Stimulated activated CD4-positive, alpha-beta T cell treated with anti-CD3 and anti-CD28 coated beads, TNF-alpha, amount 100 ng/mL, for 1 hour (primary cell): Measurements from ENCODE around the gene DELE1.

Experiments used
- DNase-seq, 3 donors: peaks; one replicate each; pipeline ENCODE4 v3.0.0-alpha.2; 2020; ENCODE audit warnings: low read depth in 3 of 3, low spot score in 1 of 3

DELE1 gene

DNA sequence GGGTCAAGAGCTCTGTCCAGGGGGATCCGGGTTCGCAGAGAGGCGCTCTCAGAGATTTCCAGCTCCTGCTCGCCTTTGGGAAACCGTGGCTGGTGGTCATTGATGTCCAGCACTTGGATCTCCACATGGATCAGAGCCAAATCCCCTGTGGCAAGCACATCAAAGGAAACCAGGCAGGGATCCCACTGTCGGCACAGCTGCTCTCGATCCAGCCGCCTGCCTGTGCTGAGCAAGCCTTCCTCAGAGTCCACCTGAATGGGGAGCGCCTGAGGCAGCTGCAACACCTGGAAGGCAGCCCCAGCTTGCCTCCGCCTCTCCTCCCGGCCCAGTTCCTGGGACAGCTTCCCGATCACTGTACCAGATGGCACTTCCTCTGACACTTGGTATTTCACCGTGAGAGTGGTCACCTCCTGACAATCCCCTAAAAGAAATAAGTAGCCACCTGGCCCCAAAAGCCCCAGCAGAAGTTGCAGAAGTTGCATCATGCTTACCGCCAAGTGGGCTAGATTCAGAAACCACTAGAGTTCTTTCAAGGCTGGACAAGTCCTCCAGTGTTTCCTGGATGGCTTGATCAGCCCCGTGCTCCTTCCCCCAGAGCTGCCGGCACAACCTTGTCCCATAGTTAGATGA, 33.8 kb downstream of the DELE1 start:
- no peak for DNase-seq

DNA sequence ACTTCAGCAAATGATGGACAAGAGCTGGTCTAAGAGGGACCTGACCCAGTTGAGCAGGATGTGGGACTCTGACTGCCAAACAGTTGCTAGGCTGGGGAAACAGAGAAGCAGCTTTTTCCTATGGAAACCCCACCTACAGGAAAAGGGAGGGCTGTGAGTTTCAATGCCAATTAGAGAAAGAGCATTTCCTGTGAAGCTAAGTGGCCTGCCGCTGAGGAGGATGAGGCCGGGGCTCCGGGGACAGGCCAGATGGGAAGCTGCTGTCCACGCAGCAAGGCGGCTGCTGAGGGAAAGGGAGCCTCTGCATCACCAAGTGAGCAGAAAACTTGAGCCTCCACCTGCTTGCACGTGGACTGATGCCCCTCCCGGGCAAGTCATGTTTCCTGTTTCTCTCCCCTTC, 34.4 kb downstream of the DELE1 start, which contains the start of gene PCDH12:
Gene PCDH12, minus strand, starts transcription at position 90 of the 400 bp plus-strand sequence. CDS start 351 bp downstream, outside the sequence.
- no peak for DNase-seq

DNA sequence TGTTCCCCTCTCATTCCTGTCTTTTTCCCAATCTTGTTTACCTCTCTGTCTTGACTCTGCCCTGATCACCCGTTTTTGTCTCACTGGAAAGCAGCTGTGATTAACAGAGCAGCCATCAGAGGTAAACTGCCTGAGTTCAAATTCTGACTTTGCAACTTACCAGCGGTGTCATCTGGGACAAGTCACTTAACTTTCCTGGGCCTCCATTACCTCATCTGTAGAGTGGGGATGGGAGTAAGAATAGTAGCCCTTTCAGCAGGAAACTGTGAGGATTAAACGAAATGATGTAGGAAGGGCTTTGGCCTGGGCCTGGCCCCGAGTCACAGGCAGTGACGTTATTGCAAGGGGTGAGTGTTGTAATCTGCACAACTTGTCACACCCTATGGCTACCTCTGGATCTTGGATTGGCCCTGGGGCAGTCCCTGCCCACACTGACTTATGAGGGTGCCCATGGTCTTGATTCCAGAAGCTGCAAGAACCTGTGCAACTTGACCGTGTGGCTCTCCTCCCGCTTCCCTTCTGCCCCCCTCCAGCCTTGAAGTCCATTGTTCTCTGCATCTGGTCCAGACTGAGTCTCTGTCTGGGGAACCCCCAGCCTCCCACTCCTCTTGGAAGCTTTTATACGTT, 35.0 kb downstream of the DELE1 start:
- no peak for DNase-seq

DNA sequence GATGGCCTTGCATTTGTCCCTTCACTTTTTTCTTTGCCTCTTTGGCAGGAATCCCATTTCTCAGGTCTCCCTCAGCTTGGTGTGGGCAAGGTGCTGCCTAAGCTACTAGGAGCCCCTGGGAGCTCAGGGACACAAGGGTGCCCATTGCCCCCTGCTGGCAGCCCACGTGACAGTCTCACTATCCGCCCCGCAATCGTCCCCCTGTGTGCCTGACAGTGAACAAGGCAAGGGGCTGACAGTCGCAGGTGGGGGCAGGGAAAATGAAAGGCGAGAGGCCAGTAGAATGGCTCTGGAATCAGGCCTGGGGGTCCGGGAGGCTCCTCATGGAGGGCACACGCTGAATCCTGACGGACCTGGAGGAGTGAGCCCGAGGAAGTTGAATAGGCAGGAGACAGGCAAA, 36.3 kb downstream of the DELE1 start:
- no peak for DNase-seq

DNA sequence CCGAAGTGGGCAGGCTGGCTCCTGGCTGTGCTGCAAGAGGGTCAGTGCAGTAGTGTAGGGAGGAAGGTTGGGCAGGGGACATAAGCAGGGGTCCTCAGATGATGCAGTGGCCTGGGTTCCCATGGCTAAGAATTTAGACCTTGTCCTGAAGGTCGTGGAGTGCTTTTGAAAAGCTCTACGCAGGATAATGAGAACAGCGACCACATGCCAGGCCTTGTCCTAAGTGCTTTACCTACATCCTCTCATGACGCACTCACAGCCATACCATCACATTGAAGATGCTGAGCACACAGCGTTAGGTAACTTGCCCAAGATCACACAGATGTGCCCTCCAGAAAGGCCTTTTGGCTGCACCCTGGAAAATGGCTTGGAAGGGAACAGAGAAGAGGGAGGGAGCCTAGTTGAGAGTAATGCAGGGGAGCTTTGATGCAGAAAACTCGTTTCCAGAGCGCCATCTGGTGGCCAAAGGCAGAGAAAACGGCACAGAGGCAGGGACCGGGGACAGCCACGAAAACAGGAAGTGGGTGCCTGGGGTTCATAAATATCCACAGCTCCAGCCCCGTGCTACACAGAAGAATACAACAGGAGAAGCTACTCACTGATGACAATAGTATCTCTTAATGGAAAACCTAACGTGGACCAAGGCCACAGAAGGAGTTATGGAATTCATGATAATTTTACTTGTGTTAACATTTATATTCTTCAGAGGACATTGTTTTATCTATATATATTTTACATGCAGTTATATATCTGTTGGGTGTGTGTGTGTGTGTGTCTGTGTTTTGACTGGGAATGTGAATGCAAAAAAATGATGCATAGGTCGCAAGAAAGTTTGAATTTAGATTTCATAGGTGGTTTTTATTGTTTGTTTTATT, 37.0 kb downstream of the DELE1 start:
- peak; percentile 72 to 84 (median 81) for DNase-seq

DNA sequence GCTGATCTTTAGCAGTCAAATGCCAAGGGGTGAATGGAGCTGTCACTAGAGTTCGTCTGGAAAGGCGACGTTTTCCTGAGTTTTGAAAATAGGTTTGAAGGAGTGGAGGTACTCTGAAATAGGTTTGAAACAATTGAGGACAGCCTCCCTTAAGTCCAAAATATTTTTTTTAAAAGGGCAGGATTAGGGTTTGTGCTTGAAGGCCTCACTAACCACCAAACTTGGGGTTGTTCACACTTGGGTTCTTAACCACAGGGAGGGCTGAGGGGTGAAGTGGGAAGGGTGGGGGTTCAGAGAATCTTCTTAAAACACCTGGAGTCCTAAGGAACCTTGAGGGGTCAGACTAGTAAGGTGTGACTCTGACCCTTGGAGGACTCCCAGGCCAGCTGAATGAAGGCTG, 37.8 kb downstream of the DELE1 start:
- DNase-seq = no peak

DNA sequence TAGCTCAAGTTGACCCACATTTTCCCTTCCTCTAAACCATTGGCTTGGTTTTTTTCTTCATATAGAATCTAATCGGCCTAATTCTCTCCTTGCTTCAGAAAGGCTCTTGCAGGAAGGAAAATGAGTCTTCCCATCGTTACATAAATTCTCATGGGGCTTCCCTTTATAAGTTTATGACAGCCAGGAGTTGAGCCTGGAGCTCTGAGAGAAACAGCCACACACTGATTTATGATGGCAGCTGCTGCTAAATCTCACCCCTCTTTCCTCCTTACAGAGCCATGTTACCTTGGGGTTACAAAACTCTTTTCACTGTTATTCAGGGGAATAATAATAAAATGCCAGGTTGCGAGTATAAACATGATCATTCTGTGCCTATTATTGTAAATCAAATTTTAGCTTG, 40.0 kb downstream of the DELE1 start:
- DNase-seq = no peak

DNA sequence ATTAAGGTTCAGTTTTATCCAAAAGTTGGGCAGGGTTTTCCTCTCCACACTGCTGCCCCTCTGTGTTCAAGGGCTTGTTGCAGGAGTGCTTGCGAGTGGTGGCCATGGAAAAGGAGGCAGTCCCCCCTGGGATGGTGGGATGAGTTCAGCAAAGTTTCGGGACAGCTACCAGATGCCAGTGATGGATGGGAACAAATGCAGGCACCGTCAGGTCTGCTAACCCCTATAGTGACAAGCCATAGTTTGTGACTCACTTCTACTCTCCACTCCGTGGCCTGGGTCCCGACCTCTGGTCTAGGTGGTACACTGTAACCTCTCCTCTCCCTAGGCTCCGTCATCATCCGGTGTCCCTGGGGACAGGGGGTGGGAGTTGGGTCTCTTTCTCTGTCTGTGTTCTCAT, 41.4 kb downstream of the DELE1 start:
- DNase-seq = no peak

DNA sequence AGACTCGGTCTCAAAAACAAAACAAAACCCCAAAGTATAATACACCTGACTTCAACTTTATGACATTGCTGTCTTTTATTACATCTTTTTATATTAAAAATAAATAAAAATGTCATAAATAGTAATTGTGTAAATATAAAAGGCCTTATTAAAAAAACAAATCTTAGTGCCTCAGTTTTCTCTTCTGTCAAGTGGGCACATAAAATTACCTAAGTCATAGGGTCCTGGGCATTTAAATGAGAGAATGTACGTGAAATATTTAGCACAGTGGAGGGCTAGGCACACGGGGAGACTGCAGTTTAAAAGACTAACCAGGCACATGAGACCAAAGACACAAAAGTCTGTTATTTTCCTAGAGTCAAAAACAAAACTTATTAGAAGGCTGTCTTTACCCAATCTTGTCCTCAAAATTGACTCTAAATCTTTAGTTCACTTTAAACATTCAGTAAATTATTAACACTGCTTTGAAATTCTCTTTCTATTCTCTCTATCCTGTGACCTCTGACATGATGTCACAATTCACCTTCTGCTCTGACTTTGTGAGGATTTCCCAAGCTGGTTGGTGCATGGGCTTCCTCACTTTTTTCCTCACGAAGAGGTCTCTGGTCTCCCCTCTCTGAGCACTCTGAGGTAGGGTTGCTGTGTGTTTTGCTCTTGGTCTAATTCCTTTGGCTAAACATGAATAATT, 42.7 kb downstream of the DELE1 start:
- DNase-seq = no peak

DNA sequence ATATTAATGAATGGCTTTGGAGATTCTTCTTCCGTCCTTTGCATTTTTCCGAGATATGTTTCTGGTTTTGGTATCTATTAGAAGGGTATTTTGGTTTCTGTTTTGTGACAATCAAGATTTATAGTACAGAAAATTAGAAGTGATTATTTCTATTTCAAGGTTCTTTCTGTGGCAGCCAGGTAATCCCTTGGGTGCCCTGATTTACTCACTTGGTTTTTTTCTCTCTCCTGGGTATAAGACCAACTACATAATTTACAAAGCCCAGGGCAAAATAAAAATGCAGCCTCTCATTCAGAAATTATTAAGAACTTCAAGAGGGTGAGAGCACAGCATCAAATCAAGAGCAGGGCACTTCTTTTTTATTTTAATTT, 43.3 kb downstream of the DELE1 start:
- DNase-seq = no peak

DNA sequence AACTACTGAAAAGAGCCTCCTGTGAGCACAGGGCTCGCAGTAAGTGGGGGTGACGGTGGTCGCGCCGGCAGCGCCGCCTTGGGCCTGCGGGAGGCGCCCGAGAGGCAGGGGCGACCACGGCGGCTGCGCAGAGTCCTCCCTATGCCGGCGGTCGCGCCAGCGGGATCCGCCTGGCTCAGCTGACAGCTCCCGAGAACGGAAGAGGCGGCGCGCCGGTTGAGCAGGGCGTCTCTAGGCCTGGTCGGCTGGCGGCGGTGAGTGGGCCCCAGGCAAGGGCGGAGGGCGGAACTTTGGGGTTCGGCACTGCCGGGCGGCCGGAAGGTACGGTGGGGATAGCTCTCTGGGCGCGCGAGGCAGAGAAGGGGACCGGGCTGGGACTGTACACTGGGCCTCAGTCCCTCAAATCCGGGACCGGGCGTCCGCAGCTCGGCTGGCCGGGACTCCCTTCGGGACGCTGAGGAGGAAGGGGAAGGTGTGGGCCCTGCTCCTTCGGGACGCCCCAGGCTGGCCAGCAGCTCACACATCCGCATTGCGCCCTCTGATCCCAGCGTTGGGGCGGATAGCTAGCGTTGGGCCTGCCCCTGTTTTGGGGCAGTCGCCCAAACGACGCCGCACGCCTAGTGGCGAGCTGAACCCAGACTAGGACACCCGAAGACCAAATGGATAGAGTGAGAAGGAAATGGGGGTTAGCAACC, 45.4 kb downstream of the DELE1 start, which contains the start of gene RNF14:
Gene RNF14, plus strand, starts transcription at position 192 of the 695 bp plus-strand sequence. CDS start 4,484 bp downstream, outside the sequence.
- DNase-seq = peak; percentile 83 to 86 (median 85)

DNA sequence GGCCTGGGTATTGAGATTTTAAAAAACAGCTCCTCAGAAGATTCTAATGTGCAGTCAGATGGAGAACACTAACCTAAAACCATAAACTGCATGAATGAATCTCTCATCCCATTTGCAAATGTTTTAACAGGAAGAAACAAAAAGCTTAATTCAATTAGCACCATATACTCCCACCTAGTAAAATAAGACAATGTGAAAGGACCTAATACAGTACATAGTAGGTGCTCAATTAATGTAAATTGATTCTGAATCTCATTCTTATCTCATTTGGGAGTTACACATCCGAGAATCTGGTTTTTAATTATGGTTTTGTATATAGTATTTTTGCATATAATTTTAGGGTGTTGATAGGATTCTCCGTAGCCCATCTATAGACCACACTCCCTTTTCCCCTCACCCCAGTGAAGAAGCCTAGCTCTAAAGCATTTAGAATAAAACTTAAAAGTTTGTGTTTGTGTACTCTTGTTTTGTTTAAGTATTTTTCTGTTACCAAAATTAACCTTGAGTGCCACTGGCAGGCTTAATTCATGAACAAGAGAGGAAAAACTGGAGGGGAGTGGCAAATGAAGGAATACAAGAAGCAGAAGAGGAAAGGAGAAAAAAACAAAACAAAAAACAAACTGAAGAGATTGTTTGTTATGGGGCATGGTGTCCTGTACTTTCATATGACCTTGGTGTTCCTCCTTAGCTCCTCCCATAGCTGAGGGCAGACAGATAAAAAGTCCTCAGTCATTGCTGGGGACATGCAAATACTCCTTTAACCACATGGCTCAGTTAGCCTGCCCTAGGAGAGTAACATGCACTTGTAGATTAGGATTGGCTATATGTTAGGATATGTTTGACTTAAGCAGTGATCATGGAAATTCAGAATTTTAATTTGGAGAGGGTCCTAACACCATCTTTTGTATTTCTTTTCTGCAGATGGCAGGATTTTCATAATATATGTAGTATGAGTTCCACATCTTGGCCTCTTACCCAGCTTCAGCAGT, 46.4 kb downstream of the DELE1 start:
- no peak for DNase-seq

DNA sequence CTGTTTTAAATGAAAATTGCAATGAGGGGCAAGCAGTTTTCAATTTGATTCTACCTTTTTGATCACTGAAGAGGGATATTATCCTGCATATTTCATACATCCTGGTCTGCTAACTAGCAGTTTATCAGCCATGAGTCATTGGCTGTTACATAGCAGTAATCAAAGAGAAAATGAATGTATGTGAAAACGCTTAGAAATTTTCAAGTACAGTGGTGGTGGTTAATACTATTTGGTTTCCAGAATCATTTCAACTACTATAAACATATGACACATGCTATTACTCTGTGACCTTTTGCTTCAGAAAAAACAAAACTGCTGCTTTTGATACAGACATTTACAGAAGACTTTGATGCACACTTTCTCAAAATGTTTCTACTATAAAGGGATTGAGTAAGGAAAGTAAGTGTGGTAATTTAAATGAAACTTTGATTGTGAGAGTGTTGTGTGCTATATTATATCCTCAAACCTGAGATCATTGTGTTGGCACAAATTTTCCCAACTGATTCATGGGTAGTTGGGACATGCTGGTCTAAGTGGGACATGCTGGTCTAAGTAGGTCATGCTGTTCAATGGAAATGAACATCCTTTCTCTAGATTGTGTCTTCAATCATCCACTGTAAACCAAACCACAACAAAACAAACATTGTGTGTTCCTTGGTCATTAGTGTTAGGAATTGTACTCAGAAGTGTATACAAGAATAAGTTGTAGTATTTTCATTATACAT, 50.4 kb downstream of the DELE1 start:
- no peak for DNase-seq

DNA sequence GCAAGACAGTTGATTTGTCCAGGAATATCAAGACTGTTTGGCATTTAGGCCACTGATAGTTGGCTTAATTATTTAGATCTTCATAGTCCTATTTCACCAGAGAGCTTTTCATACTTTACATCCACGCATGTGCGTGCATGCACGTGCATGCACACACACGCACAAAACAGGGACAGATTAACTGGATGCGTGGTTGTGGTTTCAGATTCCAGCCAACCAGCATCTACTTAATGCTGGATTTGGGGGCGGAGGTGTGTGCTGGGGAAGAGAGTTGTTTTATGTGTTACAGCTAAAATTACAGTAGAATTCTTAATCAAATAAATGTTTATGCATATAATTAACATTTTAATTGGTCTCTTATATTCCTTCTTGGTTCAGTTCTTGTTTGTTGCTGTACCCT, 52.5 kb downstream of the DELE1 start:
- no peak for DNase-seq

DNA sequence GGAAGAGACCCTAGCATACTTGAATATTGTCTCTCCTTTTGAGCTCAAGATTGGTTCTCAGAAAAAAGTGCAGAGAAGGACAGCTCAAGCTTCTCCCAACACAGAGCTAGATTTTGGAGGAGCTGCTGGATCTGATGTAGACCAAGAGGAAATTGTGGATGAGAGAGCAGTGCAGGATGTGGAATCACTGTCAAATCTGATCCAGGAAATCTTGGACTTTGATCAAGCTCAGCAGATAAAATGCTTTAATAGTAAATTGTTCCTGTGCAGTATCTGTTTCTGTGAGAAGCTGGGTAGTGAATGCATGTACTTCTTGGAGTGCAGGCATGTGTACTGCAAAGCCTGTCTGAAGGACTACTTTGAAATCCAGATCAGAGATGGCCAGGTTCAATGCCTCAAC, 54.7 kb downstream of the DELE1 start:
- DNase-seq = no peak

DNA sequence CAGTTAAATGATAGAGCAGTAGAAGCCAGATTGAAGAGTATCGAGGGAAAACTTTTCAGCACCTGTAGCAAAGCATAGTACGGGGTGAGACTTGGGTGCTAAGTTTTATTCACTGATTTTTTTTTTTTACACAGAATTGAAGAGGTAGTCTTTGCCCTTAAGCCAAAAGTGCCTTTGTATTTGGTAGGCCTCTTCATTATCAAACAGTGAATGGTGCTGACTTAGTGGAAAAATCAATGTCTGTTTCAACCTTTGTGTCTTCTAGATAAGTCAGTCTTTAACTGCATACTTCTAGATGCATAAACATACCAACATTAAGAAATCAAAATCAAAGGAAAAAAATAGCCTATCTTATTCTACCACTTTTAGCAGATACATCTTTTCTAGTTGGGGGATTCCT, 59.0 kb downstream of the DELE1 start:
- no peak for DNase-seq

DNA sequence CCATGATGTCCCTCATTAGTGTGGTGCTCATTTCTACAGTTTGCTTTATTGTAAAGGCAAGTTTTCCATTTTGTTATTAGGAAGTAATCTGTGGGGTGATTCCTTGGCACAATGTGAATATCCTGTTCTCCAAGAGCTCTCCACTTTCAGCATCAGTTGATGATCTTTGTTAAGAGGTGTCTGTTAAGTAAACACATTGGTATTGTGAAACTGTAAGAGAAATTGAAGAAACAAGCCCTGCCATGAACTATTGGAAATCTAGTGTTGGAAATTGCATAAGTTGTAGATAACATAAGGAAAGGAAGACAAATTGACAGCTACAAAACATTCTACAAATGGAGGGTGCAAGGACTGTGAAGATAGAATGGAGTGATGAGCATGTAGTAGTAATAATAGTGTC, 62.4 kb downstream of the DELE1 start:
- no peak for DNase-seq

DNA sequence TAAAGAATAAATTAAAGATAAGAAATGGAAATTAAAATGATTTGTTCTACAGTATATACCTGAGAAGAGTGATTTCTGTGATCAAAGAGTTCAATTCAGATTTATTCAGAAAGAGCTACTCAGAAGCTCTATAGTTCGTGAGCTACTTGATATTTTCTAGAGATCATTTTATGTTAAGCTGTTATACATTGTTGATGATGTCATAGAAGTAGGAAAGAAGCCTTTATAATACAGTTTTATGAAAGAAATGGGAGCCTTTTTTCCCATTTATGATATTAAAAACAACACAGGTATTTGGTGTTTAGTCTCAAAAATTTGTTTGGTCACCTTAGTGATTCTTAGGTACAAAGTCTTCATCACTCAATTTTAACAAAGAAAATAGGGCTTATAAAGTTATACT, 66.0 kb downstream of the DELE1 start:
- no peak for DNase-seq
